Renal cortical epithelial cell (primary cell): Measurements from ENCODE around the gene CTDP1. TPM values are rescaled to one million over a fixed set of nuclear protein-coding genes. Genes with fewer than 3 reads are reported as not detected.

ENCODE experiments used
- DNase-seq: peaks from one replicate; pipeline ENCODE4 v3.0.0-alpha.2; 2011; ENCODE audit warnings: low read depth
- total RNA-seq: library from RNA; depleted of rRNA; stranded (reverse); fragments of >200 nt; gene quantifications from 2 replicates; pipeline ENCODE4 v1.2.3, GENCODE V29; 2014

CTDP1 gene
- total RNA-seq, 1 donor from 2014 or later: 36.1 TPM

DNA sequence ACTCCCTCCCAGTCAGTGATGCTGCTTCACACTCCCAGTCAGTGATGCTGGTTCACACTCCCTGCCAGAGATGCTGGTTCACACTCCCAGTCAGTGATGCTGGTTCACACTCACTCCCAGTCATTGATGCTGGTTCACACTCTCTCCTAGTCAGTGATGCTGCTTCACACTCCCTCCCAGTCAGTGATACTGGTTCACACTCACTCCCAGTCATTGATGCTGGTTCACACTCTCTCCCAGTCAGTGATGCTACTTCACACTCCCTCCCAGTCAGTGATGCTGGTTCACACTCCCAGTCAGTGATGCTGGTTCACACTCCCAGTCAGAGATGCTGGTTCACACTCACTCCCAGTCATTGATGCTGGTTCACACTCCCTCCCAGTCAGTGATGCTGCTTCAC, 83.8 kb downstream of the CTDP1 start:
- no peak for DNase-seq

- DNase-seq: no peak
Observed at GRCh38 chr18:79764131-79764530, 84.5 kb downstream of the CTDP1 start.

- no peak for DNase-seq
Observed at GRCh38 chr18:79765491-79766245, 86.1 kb downstream of the CTDP1 start.

DNA sequence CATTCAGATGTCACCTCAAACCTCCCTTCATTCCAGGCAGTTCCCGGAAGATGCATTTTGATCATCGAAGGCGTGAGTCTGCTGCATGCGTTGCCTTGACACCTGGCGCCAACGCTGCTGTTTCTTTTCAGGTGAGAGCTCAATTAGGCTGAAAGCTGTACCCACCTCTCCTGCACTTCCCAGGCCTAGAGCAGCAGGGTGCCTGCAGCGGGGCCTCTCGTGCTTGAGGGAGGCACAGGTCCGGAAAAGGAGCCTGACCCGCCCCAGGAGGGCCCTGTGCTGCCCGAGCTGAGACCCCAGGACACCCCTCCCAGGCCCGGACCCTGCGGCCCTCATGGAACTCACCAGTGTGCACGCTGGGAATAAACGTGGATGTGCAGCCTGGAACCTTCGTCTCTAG, 86.7 kb downstream of the CTDP1 start:
- no peak for DNase-seq

DNA sequence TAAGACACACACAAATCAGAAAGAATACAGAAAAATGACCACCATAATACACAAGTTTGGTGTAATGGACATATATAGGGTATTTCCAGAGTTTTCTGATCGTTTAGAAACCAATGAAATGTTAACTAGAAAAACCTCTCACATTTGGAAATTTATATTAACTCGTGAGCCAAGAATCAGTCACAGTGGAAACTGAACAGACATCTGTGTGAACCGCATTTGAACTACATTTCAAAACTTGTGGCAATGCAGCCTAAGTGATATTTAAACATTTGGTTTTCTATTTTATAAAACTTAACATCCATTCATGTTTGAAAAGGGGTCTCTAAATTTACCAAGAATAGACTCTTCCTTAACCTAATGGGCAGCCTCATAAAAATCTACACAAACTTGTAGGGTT, 89.1 kb downstream of the CTDP1 start:
- no peak for DNase-seq

DNA sequence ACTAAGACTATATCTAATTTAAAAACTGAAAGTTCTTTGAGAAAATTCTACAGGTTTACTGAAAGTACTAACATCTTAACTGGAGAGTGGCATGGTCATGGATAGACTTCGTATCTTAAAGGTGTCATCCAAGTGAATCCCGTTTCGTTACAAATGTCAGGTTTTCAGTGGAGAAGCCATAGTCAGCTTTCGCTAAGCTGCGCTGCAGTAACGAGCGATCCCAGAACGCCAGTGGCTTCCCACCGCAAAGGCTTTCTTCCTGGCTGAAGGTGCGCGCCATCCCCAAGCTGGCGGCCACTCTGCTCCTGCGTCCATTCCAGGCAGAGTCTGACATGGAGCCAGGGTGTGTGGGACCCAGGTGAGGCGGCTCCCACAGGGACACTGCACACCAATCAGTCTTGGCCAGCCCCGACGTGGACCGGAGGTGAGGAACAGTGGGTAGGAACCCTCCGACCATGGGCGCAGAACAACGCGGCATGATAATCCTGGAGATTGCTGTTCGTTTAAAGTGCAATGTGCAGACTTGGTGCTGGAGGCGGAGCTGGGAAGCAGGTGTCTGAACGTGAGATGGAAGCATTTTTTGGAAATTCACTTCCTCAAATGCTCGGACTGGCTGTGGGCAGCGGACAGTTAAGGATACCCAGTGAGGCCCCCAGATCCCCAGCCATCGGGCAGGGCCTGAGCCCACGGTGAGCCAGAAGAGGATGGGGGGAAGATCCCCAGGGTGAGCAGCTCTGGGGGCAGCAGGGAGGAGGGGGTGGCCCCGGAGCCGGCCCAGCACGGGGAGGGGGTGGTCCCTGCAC, 90.3 kb downstream of the CTDP1 start:
- DNase-seq: no peak

DNA sequence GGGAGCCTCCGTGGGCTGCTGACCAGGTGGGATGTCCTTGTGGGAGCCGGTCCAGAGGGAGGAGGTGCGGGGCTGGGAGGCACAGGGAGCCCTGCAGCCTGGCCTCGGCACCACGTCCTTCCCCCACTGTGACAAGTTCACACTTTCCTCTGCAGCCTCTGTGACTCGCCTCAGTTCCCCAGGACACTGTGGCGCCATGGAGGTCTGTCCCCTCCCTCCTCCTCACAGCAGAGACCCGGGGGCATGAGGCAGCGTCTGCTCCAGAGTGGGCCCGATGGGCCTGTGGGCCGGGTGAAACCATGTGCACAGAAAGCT, 90.9 kb downstream of the CTDP1 start:
- no peak for DNase-seq

GRCh38 chr18:79770826-79771225, 91.2 kb downstream of the CTDP1 start:
- DNase-seq: no peak

- DNase-seq: no peak
Observed at GRCh38 chr18:79771446-79772107, 92.0 kb downstream of the CTDP1 start.

DNA sequence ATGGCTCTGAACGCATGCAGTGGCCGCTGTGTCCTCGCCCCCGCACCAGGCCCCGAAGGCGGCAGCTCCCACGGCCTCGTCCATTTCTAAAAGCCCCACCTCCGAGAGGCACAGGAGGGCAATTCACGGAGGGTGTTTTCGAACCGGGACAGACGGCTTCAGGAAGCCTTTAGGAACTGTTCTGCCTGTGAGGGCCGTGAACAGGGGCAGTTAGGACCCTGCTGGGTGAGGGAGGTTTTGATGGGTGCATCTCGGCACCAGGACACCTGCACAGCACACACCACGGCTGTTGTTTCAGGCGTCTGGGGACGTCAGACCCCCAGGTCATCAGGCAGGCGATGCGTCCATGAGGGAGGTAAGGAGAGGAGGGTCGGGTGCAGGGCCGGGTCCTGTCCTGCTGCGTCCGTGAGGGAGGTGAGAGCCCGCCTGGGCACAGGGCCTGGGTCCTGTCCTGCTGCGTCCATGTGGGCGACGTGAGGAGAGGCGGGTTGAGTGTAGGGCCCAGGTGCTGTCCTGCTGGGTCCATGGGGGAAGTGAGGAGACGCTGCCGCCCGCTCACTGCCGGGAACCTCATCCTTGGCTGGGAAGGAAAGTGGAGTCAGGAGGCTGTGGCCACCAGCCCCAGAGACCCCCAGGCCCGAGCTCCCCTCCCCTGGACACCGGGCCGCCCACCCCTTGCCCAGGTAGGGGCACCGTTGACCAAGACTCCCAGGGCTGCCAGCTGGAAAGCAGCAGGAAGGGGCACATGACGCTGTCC, 92.7 kb downstream of the CTDP1 start:
- DNase-seq: no peak

GRCh38 chr18:79772865-79773696, 93.5 kb downstream of the CTDP1 start:
- no peak for DNase-seq

- no peak for DNase-seq
Observed at GRCh38 chr18:79774111-79774510, 94.5 kb downstream of the CTDP1 start.

- no peak for DNase-seq
Observed at GRCh38 chr18:79775441-79776221, 96.0 kb downstream of the CTDP1 start.

DNA sequence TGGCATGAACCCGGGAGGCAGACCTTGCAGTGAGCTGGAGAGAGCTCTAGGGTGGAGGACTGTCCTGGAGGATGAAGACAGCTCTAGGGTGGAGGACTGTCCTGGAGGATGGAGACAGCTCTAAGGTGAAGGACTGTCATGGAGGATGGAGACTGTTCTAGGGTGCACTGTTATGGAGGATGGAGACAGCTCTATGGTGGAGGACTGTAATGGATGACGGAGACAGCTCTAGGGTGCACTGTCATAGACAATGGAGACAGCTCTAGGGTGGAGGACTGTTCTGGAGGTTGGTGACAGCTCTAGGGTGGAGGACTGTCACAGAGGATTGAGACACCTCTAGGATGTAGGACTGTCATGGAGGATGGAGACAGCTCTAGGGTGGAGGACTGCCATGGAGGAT, 97.1 kb downstream of the CTDP1 start:
- no peak for DNase-seq

DNA sequence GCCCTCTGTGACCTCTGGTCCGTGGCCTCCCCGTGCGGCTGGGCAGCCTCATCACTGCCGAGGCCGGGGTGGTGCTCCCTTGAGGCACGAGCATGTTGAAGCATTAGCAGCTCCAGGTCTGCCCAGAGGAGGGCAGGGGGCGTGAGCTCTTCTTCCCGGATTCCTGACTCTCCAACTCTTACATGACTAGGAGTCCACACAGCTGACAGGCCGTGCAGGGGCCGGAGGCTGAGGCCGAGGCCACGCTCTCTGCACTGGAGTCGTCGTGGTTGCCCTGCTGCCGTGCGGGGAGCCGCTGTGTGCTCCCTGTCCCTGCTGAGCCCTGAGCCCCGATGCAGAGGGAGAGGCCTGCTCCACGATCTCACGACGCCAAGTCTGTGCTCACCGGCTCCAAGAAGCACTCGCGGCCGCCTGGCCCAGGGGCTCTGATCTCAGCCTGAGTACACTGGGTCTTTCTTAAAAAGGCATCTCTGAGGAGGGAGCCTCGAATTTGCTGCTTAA, 98.7 kb downstream of the CTDP1 start:
- no peak for DNase-seq

GRCh38 chr18:79779021-79779699, 99.6 kb downstream of the CTDP1 start:
- no peak for DNase-seq

- DNase-seq: no peak
Observed at GRCh38 chr18:79779700-79780190, 100.1 kb downstream of the CTDP1 start.

GRCh38 chr18:79780547-79780946, 100.9 kb downstream of the CTDP1 start:
- no peak for DNase-seq

GRCh38 chr18:79781331-79781941, 101.8 kb downstream of the CTDP1 start:
- no peak for DNase-seq
